Keratinocyte (primary cell): ENCODE data around the gene RICTOR.
"Not testable (repeated sequence)": the region's sequence is repeated elsewhere in the genome, so short reads cannot be mapped to it uniquely, and the experiment has no call there.

Experiments used
- CTCF ChIP-seq, 3 experiments: IDR thresholded peaks in 1 of 3; conservative IDR thresholded peaks in 1 of 3; optimal IDR thresholded peaks in 1 of 3; 2 replicates in 2 of 3; 3 replicates in 1 of 3; pipeline versions ENCODE3 to v1.5.1; 2011; ENCODE audit warnings: low read length in 3 of 3, mild to moderate bottlenecking in 3 of 3, moderate library complexity in 2 of 3, control low read depth in 1 of 3, inconsistent platforms in 1 of 3; ENCODE audit not compliant: insufficient read depth in 2 of 3; ENCODE audit errors: extremely low read depth in 1 of 3
- EZH2 ChIP-seq: IDR thresholded peaks from one replicate; pipeline ENCODE4 v1.6.1; 2012; ENCODE audit warnings: inconsistent platforms, mild to moderate bottlenecking, low read length, moderate library complexity

GRCh38 chr5:39034493-39034892 lies 39.7 kb downstream of the RICTOR start:
- not testable (repeated sequence) for TF ChIP-seq CTCF (optimal IDR thresholded peaks at IDR 0.05 in 1 of 3, IDR thresholded peaks at IDR 0.05 in 1 of 3, conservative IDR thresholded peaks at IDR 0.05 in 1 of 3; ENCODE audit: extremely low read depth in 1 of 3, insufficient read depth in 2 of 3, low read length in 3 of 3); EZH2
